Superior temporal gyrus (tissue), 1 donor: ENCODE data around the gene SPESP1.

ENCODE experiments used
- DNase-seq: peaks from one replicate; pipeline ENCODE4 v3.0.0-alpha.2; 2016; ENCODE audit errors: extremely low spot score

Gene SPESP1

DNA sequence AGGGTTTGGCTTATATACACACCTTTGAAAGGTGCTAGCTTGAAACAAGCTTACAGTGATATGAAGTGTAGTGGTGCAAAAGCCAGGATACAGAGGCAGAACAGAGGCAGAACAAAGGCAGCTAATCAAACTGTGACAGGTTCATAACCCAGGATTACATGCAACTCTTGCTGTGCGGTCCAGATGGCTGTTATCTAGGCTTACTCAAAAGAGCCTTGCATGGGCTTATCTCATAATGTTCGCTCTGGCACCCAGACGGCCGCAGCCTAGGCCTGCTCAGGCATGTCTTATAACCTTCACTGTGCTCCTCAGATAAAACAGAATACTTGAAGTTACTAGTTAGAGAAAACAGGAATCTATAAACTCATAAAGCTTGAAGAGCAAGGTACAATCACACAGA is 61.4 kb downstream of the SPESP1 start:
- no peak for DNase-seq

DNA sequence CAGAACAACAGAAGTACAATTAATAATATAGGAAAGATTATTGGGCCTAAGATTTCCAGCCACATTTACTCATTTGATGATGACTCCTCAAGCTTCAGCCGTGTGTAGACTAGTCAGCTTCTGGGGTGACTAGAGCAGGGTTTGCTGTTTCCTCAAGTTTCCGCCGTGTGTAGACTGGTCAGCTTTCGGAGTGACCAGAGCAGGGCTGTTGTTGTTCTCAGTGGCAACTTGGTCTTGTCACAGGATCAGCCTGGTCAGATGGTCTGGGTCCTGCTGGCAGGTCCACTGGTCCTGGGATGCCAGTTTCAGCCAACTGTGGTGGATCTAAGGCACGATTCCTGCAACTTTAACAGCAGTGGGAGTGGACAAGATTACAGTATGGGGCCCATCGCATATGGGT is 62.4 kb downstream of the SPESP1 start:
- DNase-seq = no peak

GRCh38 chr15:68993276-68993675 is 63.0 kb downstream of the SPESP1 start:
- no peak for DNase-seq

DNA sequence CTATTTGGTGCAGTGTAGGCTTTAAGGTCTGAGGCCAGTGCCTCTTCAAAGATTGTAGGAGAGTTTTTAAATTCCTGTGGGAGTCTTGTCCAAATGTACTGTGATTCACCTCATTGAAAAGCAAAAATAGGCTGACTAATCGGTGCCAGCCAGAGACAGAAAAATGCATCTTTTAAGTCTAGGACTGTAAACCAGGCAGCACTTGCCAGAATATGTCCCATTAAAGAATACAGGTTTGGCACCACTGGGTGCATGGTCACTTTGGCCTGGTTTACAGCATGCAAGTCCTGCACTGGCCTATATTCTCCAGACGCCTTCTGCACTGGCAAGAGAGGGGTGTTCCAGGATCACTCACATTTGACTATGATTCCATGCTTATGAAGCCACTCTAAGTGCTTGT is 63.8 kb downstream of the SPESP1 start:
- peak; percentile 20 for DNase-seq

DNA sequence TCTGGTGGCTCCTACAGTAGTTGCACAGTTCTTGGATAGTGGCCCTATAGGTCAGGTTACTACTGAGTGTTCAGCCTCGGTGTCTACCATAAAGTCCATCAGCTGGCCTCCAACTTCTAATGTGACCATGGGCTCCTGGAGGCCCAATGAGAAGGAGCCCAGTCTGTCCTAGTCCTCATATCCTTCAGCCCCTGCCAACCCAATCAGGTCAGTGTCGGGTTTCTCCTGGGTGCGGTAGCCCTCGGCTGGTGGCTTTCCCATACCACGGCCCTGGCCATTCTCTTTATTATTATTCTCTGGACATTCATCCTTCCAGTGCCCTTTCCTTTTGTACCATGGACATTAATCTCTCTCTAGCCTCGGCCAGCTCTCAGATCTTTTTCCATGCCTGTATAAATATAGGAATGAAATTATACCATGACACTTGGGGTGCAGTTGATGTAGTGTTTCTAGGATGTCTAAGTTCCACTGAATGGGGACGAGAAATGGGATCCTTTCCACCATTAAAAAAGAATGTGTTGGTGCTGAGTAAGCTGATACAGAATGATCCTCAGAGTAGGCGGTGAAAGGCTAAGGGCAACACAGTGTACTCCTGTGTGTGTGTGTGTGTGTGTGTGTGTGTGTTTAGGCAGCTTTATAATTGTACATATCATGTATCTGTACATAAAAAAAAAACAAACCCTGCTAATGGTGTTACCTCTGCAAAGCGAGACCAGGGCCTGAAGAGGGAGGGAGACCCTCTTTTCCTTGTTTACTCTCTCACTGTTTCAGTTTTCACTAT is 64.8 kb downstream of the SPESP1 start:
- DNase-seq = no peak
